ENCODE measurements around the gene PYGO1. TPM values are rescaled to one million over a fixed set of nuclear protein-coding genes. Genes with fewer than 3 reads are reported as not detected.
"Not testable (repeated sequence)": the region's sequence is repeated elsewhere in the genome, so short reads cannot be mapped to it uniquely, and the experiment has no call there.

Gene PYGO1
- total RNA-seq, 1 experiment from 2014 or later = 0.83 TPM

DNA sequence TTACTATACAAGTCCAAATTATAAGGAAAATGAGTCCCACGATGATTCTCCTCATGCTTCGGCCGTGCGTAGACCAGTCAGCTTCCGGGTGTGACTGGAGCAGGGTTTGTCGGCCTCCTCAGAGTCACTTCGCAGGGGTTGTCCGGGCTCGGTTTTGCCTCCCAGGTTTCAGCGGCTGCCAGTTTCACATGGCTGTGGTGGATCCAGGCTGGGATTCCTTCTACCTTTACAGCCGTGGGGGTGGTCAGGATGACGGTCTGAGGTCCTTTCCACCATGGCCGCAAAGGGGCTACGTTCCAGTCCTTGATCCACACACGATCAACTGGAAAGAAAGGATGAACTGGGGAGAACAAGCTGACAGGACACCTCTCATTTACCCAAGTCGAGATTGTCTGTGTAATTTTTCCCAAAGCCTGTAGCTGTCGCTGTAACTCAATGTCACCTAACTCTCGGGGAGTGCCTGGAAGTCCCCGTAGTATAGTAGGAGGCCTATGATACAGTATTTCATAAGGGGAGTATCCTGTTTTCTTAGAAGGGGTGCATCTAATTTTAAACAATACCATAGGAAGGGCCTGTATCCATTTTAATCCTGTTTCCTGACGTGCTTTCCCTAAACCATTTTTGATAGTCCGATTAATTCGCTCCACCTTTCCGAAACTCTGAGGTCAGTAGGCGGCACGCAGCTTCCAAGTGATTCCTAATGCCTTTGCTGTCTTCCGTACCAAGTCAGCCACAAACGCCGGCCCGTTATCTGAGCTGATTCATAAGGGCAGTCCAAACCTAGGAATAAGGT, 74.3 kb downstream of the PYGO1 start:
- not testable (repeated sequence) for H3K27me3 ChIP-seq (ENCODE audit: insufficient read depth, low read length); H3K9ac ChIP-seq (ENCODE audit: extremely low read depth, insufficient read length, low read length); H3K4me2 ChIP-seq (ENCODE audit: insufficient read depth, insufficient read length, low read length); H3K23me2 ChIP-seq (ENCODE audit: insufficient read length, low read depth, low read length, poor library complexity, severe bottlenecking); H2BK15ac ChIP-seq (ENCODE audit: low read depth, low read length); H3K79me1 ChIP-seq (ENCODE audit: insufficient read depth, low read depth, low read length, poor library complexity, severe bottlenecking); H2BK20ac ChIP-seq (ENCODE audit: low read depth, low read length, poor library complexity, severe bottlenecking); H3K56ac ChIP-seq (ENCODE audit: insufficient read length, low read depth, low read length); H3K18ac ChIP-seq (ENCODE audit: insufficient read length, low read depth, low read length); H4K8ac ChIP-seq (replicated peaks; ENCODE audit: insufficient read length, low read depth, low read length); H4K20me1 ChIP-seq (ENCODE audit: control insufficient read depth, insufficient read depth, insufficient read length); H4K91ac ChIP-seq (ENCODE audit: insufficient read length, low read depth, low read length); H2AFZ ChIP-seq (ENCODE audit: low read length); H4K5ac ChIP-seq (ENCODE audit: insufficient read length, low read depth, low read length); H3K4me1 ChIP-seq (ENCODE audit: insufficient read depth, low read length); H3T11ph ChIP-seq (ENCODE audit: low read length); H3K27ac Mint-ChIP-seq; H3K23ac ChIP-seq (ENCODE audit: insufficient read length, low read depth, low read length); H3K4me3 Mint-ChIP-seq; H2BK120ac ChIP-seq (ENCODE audit: low read depth, low read length, poor library complexity, severe bottlenecking); H3K14ac ChIP-seq (ENCODE audit: insufficient read depth, low read length); H3K27ac ChIP-seq (ENCODE audit: insufficient read length, low read depth, low read length); H3K9me3 ChIP-seq (ENCODE audit: control insufficient read depth, low read depth, low read length); H2BK5ac ChIP-seq (ENCODE audit: insufficient read length, low read length); H2AK5ac ChIP-seq (ENCODE audit: insufficient read length, low read length); H3K27me3 Mint-ChIP-seq (ENCODE audit: low read depth); H3K4ac ChIP-seq (ENCODE audit: low read depth, low read length); H2BK12ac ChIP-seq (ENCODE audit: insufficient read length, low read depth, low read length); H3K4me1 Mint-ChIP-seq; H3K36me3 Mint-ChIP-seq (ENCODE audit: insufficient read depth in 1 of 3, low read depth in 3 of 3); H3K79me2 ChIP-seq (ENCODE audit: insufficient read depth, low read length); H3K9me3 Mint-ChIP-seq
- peak; percentile 61 for DNase-seq
- peak; percentile 64 for TF ChIP-seq CTCF (conservative IDR thresholded peaks at IDR 0.05)
- no CpG with 5 or more reads among the region's 29 CpGs for WGBS (ENCODE audit: extremely low coverage, insufficient read length, low lambda C conversion rate)
